Neutrophil (primary cell): ENCODE measurements around the gene BLTP3A.

Experiments
- H3K27ac ChIP-seq: fragments of 200-600 bp; sonication (generic); 2 replicates; pipeline ENCODE4 v1.5.1; 2016; ENCODE audit warnings: mild to moderate bottlenecking, moderate library complexity
- H3K27me3 ChIP-seq: fragments of 200-600 bp; sonication (generic); 2 replicates; pipeline ENCODE4 v1.6.0; 2016; ENCODE audit warnings: mild to moderate bottlenecking
- H3K36me3 ChIP-seq: fragments of 200-600 bp; sonication (generic); 2 replicates; pipeline ENCODE4 v1.5.1; 2017
- H3K4me1 ChIP-seq, 2 experiments: fragments of 200-600 bp in 1 of 2; sonication (generic) in 1 of 2; 1 replicate in 1 of 2; 2 replicates in 1 of 2; pipeline versions ENCODE4 v1.5.1 to v1.6.1; 2013 to 2016; ENCODE audit warnings: low read depth in 1 of 2, low read length in 1 of 2, mild to moderate bottlenecking in 1 of 2, moderate library complexity in 1 of 2; ENCODE audit not compliant: control insufficient read depth in 1 of 2, insufficient read depth in 1 of 2
- H3K4me3 ChIP-seq, 2 experiments: fragments of 200-600 bp in 1 of 2; sonication (generic) in 1 of 2; 1 replicate in 1 of 2; 2 replicates in 1 of 2; pipeline ENCODE4 v1.5.1; 2013 to 2016; ENCODE audit warnings: low read depth in 1 of 2, low read length in 1 of 2, mild to moderate bottlenecking in 1 of 2, moderate library complexity in 1 of 2
- H3K9me3 ChIP-seq: fragments of 200-600 bp; sonication (generic); 2 replicates; pipeline ENCODE4 v1.5.1; 2016
- TF ChIP-seq, protein P1 (sequence below): fragments of 200-600 bp; sonication (generic); IDR thresholded peaks from 2 replicates; pipeline ENCODE4 v1.5.1; 2016; ENCODE audit warnings: antibody characterized with exemption

BLTP3A gene

DNA sequence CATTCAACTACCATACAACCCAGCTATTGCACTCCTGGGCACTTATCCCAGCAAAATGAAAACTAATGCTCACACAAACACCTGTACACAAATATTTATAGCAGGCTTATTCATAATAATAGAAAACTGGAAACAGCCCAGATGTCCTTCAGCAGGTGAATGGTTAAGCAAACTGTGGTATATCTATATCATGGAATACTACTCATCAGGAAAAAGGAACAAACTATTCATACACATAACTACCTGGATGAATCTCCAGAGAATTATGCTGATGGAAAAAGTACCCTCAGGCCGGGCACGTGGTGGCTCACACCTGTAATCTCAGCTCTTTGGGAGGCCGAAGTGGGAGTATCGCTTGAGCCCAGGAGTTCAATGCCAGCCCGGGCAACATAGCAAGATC, 3.8 kb upstream of the BLTP3A start:
- no peaks in the 10 kb centered on the region for H3K36me3 ChIP-seq
- TF ChIP-seq, protein P1, sequence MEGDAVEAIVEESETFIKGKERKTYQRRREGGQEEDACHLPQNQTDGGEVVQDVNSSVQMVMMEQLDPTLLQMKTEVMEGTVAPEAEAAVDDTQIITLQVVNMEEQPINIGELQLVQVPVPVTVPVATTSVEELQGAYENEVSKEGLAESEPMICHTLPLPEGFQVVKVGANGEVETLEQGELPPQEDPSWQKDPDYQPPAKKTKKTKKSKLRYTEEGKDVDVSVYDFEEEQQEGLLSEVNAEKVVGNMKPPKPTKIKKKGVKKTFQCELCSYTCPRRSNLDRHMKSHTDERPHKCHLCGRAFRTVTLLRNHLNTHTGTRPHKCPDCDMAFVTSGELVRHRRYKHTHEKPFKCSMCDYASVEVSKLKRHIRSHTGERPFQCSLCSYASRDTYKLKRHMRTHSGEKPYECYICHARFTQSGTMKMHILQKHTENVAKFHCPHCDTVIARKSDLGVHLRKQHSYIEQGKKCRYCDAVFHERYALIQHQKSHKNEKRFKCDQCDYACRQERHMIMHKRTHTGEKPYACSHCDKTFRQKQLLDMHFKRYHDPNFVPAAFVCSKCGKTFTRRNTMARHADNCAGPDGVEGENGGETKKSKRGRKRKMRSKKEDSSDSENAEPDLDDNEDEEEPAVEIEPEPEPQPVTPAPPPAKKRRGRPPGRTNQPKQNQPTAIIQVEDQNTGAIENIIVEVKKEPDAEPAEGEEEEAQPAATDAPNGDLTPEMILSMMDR, result no peak
- H3K9me3 ChIP-seq, result no peaks in the 10 kb centered on the region
- no peak overlapping the region for H3K27ac ChIP-seq
- peaks cover 18 to 20% of the 10 kb centered on the region in 2 experiments for H3K4me1 ChIP-seq
- no peak overlapping the region for H3K4me3 ChIP-seq
- H3K27me3 ChIP-seq, result no peaks in the 10 kb centered on the region

DNA sequence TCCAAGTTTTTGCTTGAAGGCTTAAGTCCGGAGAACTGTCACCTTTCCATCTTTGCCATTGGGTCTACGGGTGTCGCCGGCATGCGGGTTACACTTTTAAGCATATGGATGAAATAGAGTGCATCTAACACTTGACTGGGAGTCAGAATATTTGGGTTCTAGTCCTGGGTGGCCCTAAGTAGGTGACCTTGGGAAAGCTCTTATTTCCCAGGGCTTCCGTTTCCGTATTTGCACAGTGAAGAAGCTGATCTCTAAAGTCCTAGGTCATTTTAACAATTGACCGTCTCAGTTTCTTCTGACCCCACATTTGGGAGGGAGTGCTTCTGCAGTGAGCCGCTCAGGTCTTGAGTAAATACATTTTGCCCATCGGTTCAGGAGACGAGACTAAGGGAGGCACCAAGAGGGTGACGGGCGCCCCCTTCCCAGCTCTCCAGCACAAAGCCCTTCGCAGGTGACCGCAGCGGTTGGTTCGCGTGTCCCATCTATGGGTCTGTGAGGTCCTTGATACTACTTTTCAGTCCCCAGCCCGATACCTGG, 651 bp upstream of the BLTP3A start:
- Histone ChIP-seq H3K4me3 (peak overlapping the region; percentile 64 to 72), H3K9me3 (no peaks in the 10 kb centered on the region), H3K36me3 (no peaks in the 10 kb centered on the region), H3K27me3 (no peaks in the 10 kb centered on the region), H3K4me1 (peaks cover 22 to 25% of the 10 kb centered on the region in 2 experiments), H3K27ac (peak overlapping the region; percentile 83)
- TF ChIP-seq, protein P1, result no peak

DNA sequence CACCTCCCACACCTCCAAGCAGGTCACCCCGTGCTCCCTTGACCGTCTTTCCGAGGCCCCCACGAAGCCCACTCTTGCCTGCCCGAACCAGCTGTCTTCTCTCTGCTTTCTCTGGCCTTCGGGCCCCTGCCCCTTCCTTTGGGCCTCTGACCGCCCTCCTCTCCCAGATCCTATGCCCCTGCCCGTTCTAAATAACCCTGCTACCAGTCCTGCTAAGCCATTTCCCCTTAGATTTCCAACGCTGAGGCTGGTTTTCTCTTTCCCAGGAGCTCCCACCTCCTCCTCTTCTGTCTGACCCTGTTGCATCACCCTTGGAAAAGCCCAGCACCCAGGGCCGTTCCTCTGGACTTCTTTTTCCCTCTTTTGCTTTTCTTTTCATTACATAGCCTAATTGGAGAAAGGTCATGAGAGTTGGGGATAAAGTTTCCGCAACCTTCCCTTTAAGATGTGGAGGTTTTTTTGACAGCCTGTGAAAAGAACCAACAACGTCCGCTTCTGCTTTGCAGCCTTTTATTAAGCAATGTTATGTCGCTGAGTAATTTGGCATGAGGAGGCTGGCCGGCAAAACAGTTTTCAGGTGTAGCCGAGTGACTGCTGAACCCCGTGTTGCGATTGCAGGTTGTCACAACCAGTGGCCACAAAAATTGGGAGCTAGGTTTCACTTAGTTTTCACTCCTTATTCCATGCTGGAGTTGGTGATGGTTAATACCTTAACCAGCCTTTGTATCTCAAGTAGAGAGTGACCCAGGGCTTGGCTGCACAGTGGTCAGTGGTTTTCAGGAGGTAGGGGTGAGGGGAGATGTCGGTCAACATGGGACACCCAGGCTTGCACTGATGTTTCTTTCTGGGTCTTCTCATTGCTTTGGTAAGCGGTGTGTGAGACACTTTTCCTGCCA, 970 bp downstream of the BLTP3A start:
- no peaks in the 10 kb centered on the region for H3K9me3 ChIP-seq

DNA sequence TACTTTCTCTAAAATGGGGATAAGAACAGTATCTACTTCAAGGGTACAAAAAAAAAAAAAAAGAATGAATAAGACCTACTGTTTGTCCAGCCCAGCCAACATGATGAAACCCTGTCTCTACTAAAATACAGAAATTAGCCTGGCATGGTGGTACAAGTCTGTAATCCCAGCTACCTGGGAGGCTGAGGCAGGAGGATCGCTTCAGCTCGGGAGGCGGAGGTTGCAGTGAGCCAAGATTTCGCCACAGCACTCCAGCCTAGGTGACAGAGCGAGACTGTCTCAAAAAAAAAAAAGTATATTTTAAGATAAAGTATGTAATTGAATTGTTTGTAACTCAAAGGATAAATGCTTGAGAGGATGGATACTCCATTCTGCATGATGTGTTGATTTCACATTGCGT, 2.0 kb downstream of the BLTP3A start:
- H3K4me1 ChIP-seq, result peaks cover 22 to 25% of the 10 kb centered on the region in 2 experiments
- H3K36me3 ChIP-seq, result no peaks in the 10 kb centered on the region
- no peaks in the 10 kb centered on the region for H3K27me3 ChIP-seq
- TF ChIP-seq, protein P1, result no peak
- H3K9me3 ChIP-seq, result no peaks in the 10 kb centered on the region
- H3K27ac ChIP-seq, result no peak overlapping the region
- H3K4me3 ChIP-seq, result no peak overlapping the region

More for the DNA sequence above, 970 bp downstream of the BLTP3A start:
- TF ChIP-seq, protein P1, result no peak
- no peaks in the 10 kb centered on the region for H3K36me3 ChIP-seq
- peaks cover 22 to 25% of the 10 kb centered on the region in 2 experiments for H3K4me1 ChIP-seq
- no peaks in the 10 kb centered on the region for H3K27me3 ChIP-seq
- peak overlapping the region; percentile 83 for H3K27ac ChIP-seq
- H3K4me3 ChIP-seq, result peak overlapping the region; percentile 64 to 72

DNA sequence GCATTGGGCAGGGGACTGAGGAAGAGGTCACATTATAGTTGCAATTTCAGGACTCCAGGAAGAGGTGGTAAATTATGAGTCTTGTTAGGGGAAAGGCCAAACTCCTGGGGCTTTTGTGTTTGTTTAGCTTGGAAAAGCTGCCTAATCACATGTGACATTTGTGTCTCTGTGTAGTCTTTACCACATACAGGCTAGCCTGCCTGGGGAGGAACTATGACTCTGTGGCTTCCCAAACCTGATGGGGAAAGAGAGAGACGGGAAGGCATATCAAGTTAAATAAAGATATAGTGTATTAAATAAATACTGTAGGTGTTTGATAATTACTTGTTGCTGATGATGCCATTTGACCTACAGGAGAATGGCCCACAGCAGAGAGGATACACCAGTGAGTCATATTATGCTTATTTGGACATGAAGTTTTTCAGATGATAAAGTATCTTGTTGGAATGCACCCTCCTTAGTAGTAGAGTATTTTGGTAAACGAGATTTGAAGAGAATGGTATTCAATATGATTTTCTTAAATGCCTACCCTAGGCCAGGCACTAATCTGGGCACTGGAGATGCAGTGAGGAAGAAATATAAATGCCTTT, 4.0 kb downstream of the BLTP3A start:
- peaks cover 19 to 23% of the 10 kb centered on the region in 2 experiments for H3K4me1 ChIP-seq
- no peak overlapping the region for H3K27ac ChIP-seq
- no peaks in the 10 kb centered on the region for H3K27me3 ChIP-seq
- H3K4me3 ChIP-seq, result no peak overlapping the region
- H3K36me3 ChIP-seq, result no peaks in the 10 kb centered on the region
- TF ChIP-seq, protein P1, result no peak
- no peaks in the 10 kb centered on the region for H3K9me3 ChIP-seq
